ENCODE results near the gene ACOT7. TPM values are rescaled to one million over a fixed set of nuclear protein-coding genes. Genes with fewer than 3 reads are reported as not detected.

ACOT7 gene
- polyA plus RNA-seq, 1 experiment, result 157 TPM

- ChIA-PET CTCF (interaction anchor here (0.9 to 5.9 kb wide), 8 partner anchors 8 to 180 kb away, joined by 3 to 45 read pairs (median 6); no protein-coding TSS in a partner anchor), POLR2A (no interaction called here)
- Histone ChIP-seq H3K36me3 (ENCODE audit: control insufficient read depth, insufficient read depth, low read length) (peaks cover 1% of the 10 kb centered on the region; the same call in 1 of the 2 replicates), H3K4me3 (ENCODE audit: low read depth, low read length) (no peak overlapping the region), H3K27me3 (ENCODE audit: control insufficient read depth, insufficient read depth, low read length) (no peaks in the 10 kb centered on the region)
- no peak for TF ChIP-seq CTCF (IDR thresholded peaks at IDR 0.05; ENCODE audit: insufficient read depth, low read depth, low read length)
- no peak for DNase-seq (ENCODE audit: low read depth)
Observed at GRCh38 chr1:6350416-6351088, 43.0 kb downstream of the ACOT7 start.

GRCh38 chr1:6349254-6349943, 44.2 kb downstream of the ACOT7 start:
- no peak for TF ChIP-seq CTCF (IDR thresholded peaks at IDR 0.05; ENCODE audit: insufficient read depth, low read depth, low read length)
- no peak for DNase-seq (ENCODE audit: low read depth)
- ChIA-PET POLR2A (no interaction called here), CTCF (interaction anchor here (1.0 to 5.9 kb wide), 13 partner anchors 9 to 103 kb away, joined by 3 to 45 read pairs (median 6); partner anchors contain the start of gene HES2)
- Histone ChIP-seq H3K27me3 (ENCODE audit: control insufficient read depth, insufficient read depth, low read length) (no peaks in the 10 kb centered on the region), H3K4me3 (ENCODE audit: low read depth, low read length) (no peak overlapping the region), H3K36me3 (ENCODE audit: control insufficient read depth, insufficient read depth, low read length) (peaks cover 1% of the 10 kb centered on the region; the same call in 1 of the 2 replicates)

DNA sequence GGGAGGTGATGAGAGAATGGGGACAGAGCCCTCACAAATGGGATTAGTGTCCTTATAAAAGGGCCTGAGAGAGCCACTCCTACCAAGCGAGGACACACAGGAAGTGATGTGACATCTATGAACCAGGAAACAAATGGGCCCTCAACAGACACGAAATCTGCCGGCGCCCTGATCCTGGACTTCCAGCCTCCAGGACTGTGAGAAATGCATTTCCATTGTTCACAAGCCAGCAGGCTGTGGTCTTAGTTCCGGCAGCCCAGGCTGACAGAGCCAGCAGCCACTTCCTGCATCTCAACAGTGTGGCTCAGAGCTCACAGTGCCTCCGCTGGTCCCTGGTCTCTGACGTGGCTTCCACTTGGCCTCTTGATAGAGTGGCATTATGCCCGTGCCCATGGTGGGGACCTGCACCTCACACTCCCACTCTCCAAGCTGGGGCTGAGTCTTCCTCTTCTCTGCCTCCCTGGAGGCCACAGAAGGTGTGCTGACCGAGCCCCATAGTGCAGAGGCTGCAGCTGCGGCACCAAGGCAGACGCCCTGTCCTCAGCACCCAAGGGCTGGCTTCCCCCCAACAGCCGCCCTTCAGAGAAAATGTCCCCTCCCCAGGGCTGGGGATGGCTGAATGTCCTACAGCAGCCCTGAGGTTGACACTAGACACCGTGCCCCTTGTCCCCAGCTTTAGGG, 44.9 kb downstream of the ACOT7 start:
- ChIA-PET CTCF (interaction anchor here (0.9 to 5.9 kb wide), 17 partner anchors 9 to 102 kb away, joined by 3 to 45 read pairs (median 6); partner anchors contain the start of gene HES2), POLR2A (no interaction called here)
- TF ChIP-seq CTCF (IDR thresholded peaks at IDR 0.05; ENCODE audit: insufficient read depth, low read depth, low read length), result no peak
- Histone ChIP-seq H3K36me3 (ENCODE audit: control insufficient read depth, insufficient read depth, low read length) (peaks cover 1% of the 10 kb centered on the region; the same call in 1 of the 2 replicates), H3K27me3 (ENCODE audit: control insufficient read depth, insufficient read depth, low read length) (no peaks in the 10 kb centered on the region), H3K4me3 (ENCODE audit: low read depth, low read length) (no peak overlapping the region)
- DNase-seq (ENCODE audit: low read depth), result no peak

DNA sequence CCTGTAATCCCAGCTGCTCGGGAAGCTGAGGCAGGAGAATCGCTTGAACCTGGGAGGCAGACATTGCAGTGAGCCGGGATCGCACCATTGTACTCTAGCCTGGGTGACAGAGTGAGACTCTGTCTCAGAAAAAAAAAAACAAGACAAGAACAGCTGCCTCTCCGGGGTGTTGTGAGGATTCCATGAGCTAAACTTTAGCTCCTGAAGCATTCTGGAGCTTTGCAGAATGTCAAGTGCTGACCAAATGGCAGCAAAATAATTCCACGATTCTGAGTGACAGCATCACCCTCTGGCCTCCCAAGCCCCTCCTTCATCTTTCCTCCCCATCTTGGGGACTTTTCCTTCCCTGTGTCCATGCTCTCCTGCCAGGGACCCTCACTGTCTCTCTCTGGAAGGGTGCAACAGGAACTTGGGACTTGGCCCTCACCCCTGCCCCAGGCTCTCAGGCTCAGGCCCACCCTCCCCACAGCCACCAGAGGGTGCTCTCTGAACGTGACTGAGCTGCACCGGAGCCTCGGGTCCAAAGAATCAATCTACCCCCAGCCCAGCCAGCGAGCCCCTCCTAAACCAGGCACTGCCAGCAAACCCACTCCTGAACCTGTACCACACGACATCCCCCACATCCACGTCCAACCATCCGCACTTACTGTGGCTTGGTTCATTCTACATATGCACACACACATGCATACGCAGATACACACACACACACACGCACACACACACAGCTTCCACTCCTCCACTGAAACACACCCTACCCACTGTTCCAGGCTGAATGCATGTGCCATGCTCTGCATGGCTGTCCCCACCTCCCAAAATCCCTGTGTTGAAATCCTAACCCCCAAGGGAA, 45.7 kb downstream of the ACOT7 start:
- no peak for DNase-seq (ENCODE audit: low read depth)
- ChIA-PET CTCF (interaction anchor here (0.9 to 5.9 kb wide), 16 partner anchors 8 to 101 kb away, joined by 3 to 45 read pairs (median 6); no protein-coding TSS in a partner anchor), POLR2A (no interaction called here)
- TF ChIP-seq CTCF (IDR thresholded peaks at IDR 0.05; ENCODE audit: insufficient read depth, low read depth, low read length), result peak; percentile 78
- no peak overlapping the region for H3K4me3 ChIP-seq (ENCODE audit: low read depth, low read length)
- peaks cover 1% of the 10 kb centered on the region; the same call in 1 of the 2 replicates for H3K36me3 ChIP-seq (ENCODE audit: control insufficient read depth, insufficient read depth, low read length)
- no peaks in the 10 kb centered on the region for H3K27me3 ChIP-seq (ENCODE audit: control insufficient read depth, insufficient read depth, low read length)

Measured in BJ (cell line).